Stimulated activated memory B cell treated with anti-CD40 and anti-IgM and Interleukin-4, amounts not matched to agents 10 μg/mL and 1 μg/mL and 100 μg/mL, for 72 hours (primary cell): ENCODE data around the gene CEACAM16.

Experiments used
- ATAC-seq: fragments of 150-1000 bp; cut with Tn5 transposase; 2 replicates; pipeline ENCODE4 v1.10.0; 2021
- H3K27ac Mint-ChIP-seq: one replicate; pipeline ENCODE4 v1.8.0; 2022; ENCODE audit warnings: mild to moderate bottlenecking, mixed read lengths
- H3K27me3 Mint-ChIP-seq: one replicate; pipeline ENCODE4 v1.8.0; 2022; ENCODE audit warnings: mixed read lengths
- H3K36me3 Mint-ChIP-seq: one replicate; pipeline ENCODE4 v1.8.0; 2022; ENCODE audit warnings: mixed read lengths
- H3K4me1 Mint-ChIP-seq: one replicate; pipeline ENCODE4 v1.8.0; 2022; ENCODE audit warnings: mixed read lengths
- H3K4me3 Mint-ChIP-seq: one replicate; pipeline ENCODE4 v1.8.0; 2022; ENCODE audit warnings: mild to moderate bottlenecking, moderate library complexity, mixed read lengths
- H3K9me3 Mint-ChIP-seq: one replicate; pipeline ENCODE4 v1.8.0; 2022; ENCODE audit warnings: mixed read lengths

The CEACAM16 gene

GRCh38 chr19:44740351-44740824, 41.4 kb downstream of the CEACAM16 start:
- H3K36me3 Mint-ChIP-seq, result no peaks in the 10 kb centered on the region
- no peaks in the 10 kb centered on the region for H3K27me3 Mint-ChIP-seq
- no peak for ATAC-seq
- no peak overlapping the region for H3K27ac Mint-ChIP-seq
- peaks cover 36% of the 10 kb centered on the region for H3K4me1 Mint-ChIP-seq
- H3K4me3 Mint-ChIP-seq, result no peak overlapping the region
- no peaks in the 10 kb centered on the region for H3K9me3 Mint-ChIP-seq

GRCh38 chr19:44741258-44741731, 42.3 kb downstream of the CEACAM16 start:
- peak overlapping the region; percentile 40 for H3K27ac Mint-ChIP-seq
- ATAC-seq, result no peak
- H3K4me1 Mint-ChIP-seq, result peaks cover 41% of the 10 kb centered on the region
- H3K4me3 Mint-ChIP-seq, result no peak overlapping the region
- no peaks in the 10 kb centered on the region for H3K9me3 Mint-ChIP-seq
- no peaks in the 10 kb centered on the region for H3K36me3 Mint-ChIP-seq
- no peaks in the 10 kb centered on the region for H3K27me3 Mint-ChIP-seq

- Mint-ChIP-seq H3K4me3 (no peak overlapping the region), H3K9me3 (no peaks in the 10 kb centered on the region), H3K4me1 (peaks cover 41% of the 10 kb centered on the region), H3K27ac (peak overlapping the region; percentile 40), H3K27me3 (no peaks in the 10 kb centered on the region), H3K36me3 (no peaks in the 10 kb centered on the region)
- ATAC-seq, result peak; percentile 34
These were observed 42.9 kb downstream of the CEACAM16 start for GRCh38 chr19:44741841-44742329.

- Mint-ChIP-seq H3K4me3 (no peak overlapping the region), H3K9me3 (no peaks in the 10 kb centered on the region), H3K36me3 (no peaks in the 10 kb centered on the region), H3K4me1 (peaks cover 41% of the 10 kb centered on the region), H3K27me3 (no peaks in the 10 kb centered on the region), H3K27ac (peak overlapping the region; percentile 40)
- ATAC-seq, result no peak
These were observed 43.5 kb downstream of the CEACAM16 start for GRCh38 chr19:44742330-44743061.

DNA sequence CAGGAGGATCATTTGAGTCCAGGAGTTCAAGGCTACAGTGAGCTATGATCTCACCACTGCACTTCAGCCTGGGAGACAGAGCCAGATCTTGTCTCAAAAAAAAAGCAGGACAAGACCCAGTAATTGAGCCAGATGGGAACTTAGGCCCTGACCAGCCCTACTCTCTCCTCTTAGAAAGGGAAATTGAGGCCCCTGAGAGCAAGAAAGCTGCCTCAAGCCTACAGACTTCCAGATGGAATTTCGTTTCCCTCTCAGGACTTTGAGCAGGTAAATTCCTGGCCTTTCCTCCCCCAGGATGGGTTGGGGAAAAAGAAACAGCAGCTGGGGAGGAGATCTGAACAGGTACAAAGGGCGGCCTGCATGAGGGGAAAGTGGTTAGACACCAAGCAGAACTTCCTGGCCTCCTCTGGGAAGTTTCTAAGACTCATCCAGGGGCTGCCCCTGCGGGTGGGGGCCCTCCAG, 46.0 kb downstream of the CEACAM16 start:
- H3K9me3 Mint-ChIP-seq, result no peaks in the 10 kb centered on the region
- peaks cover 40% of the 10 kb centered on the region for H3K4me1 Mint-ChIP-seq
- peaks cover 6% of the 10 kb centered on the region for H3K36me3 Mint-ChIP-seq
- no peak for ATAC-seq
- peak overlapping the region; percentile 84 for H3K27ac Mint-ChIP-seq
- no peaks in the 10 kb centered on the region for H3K27me3 Mint-ChIP-seq
- no peak overlapping the region for H3K4me3 Mint-ChIP-seq

DNA sequence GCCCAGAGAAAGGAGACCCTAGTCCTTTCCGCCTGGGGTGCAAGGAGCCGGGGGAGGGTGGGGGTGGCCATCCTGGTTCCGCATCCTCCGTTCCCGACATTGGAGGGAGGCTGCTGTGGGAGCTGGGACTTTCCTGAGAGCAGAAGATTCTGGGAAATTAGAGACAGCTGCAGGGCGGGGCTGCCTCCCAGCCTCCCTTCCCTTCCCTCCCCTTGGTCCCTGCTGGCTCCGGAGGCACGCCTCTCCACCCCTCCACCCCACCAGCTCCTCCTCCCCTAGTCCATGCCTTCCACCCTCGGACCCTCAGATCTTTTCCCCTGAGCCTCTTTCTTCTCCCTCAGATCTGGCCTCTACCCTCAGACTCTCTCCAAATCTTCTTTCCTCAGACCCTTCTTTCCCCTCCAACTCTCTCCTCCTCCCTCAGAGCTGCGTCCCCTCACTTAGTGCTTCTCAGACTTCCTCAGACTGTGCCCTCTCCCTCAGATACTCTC, 46.4 kb downstream of the CEACAM16 start:
- H3K9me3 Mint-ChIP-seq, result no peaks in the 10 kb centered on the region
- H3K27ac Mint-ChIP-seq, result peak overlapping the region; percentile 84
- peaks cover 7% of the 10 kb centered on the region for H3K36me3 Mint-ChIP-seq
- H3K27me3 Mint-ChIP-seq, result no peaks in the 10 kb centered on the region
- H3K4me3 Mint-ChIP-seq, result no peak overlapping the region
- no peak for ATAC-seq
- H3K4me1 Mint-ChIP-seq, result peaks cover 45% of the 10 kb centered on the region

DNA sequence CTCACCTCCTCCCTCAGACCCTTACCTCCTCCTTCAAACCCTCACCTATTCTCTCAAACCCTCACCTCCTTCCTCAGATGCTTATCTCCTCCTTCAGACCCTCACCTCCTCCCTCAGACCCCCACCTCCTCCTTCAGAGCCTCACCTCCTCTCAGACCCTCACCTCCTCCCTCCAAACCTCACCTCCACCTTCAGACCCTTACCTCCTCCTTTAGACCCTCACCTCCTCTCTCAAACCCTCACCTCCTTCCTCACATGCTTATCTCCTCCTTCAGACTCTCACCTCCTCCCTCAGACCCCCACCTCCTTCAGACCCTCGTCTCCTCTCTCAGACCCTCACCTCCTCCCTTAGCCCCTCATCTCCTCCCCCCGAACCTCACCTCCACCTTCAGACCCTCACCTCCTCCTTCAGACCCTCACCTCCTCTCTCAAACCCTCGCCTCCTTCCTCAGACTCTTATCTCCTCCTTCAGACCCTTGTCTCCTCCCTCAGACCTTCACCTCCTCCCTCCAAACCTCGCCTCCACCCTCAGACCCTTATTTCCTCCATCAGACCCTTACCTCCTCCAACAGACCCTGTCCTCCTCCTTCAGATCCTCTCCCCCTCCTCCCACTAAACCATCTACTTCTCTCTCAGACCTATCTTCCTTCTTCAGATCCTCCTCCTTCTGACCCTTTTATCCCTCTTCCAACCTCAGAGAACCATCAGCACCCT, 47.1 kb downstream of the CEACAM16 start:
- peaks cover 13% of the 10 kb centered on the region for H3K36me3 Mint-ChIP-seq
- H3K4me3 Mint-ChIP-seq, result peak overlapping the region; percentile 30
- H3K4me1 Mint-ChIP-seq, result peaks cover 51% of the 10 kb centered on the region
- no peaks in the 10 kb centered on the region for H3K9me3 Mint-ChIP-seq
- H3K27me3 Mint-ChIP-seq, result no peaks in the 10 kb centered on the region
- peak overlapping the region; percentile 84 for H3K27ac Mint-ChIP-seq
- ATAC-seq, result no peak

- peaks cover 19% of the 10 kb centered on the region for H3K36me3 Mint-ChIP-seq
- H3K27ac Mint-ChIP-seq, result peak overlapping the region; percentile 84
- ATAC-seq, result no peak
- H3K27me3 Mint-ChIP-seq, result no peaks in the 10 kb centered on the region
- H3K9me3 Mint-ChIP-seq, result no peaks in the 10 kb centered on the region
- H3K4me1 Mint-ChIP-seq, result peaks cover 57% of the 10 kb centered on the region
- H3K4me3 Mint-ChIP-seq, result peak overlapping the region; percentile 84
These were observed 47.6 kb downstream of the CEACAM16 start for GRCh38 chr19:44746616-44746945.

- H3K36me3 Mint-ChIP-seq, result peaks cover 24% of the 10 kb centered on the region
- H3K27ac Mint-ChIP-seq, result peak overlapping the region; percentile 84
- H3K27me3 Mint-ChIP-seq, result no peaks in the 10 kb centered on the region
- peaks cover 62% of the 10 kb centered on the region for H3K4me1 Mint-ChIP-seq
- ATAC-seq, result peak; percentile 84
- H3K4me3 Mint-ChIP-seq, result peak overlapping the region; percentile 84
- H3K9me3 Mint-ChIP-seq, result no peaks in the 10 kb centered on the region
These were observed 48.2 kb downstream of the CEACAM16 start for GRCh38 chr19:44746946-44747738.

DNA sequence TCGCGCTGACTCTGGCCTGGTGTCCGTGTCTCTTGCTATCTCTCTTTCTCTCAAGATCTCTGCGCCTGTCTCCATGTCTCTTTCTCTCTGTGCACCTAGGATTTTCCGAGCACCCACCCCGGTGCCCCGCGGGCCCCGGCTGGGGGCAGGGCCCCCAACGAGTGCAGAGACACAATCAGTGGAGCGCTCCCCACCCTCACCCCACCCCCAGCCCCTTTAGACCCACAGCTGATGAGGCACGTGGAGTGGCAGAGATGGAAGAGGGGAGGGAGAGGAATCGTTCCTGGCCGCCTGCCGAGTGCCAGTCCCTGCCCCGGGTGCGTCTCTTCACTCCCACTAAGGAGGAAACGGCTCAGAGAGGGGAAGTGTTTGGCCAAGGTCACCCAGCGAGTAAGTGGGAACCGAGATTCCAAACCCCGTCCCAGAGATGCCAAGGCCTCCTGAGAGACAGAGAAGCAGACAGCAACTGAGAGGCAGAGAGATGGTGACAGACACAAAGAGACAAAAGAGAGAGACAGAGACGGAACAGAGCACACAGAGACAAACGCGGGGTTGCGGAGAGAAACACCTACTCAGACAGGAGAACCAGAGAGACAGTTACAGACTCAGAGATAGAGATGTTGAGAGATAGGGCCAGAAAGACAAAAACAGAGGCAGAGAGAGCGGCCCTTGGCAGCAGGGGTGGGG, 48.9 kb downstream of the CEACAM16 start:
- Mint-ChIP-seq H3K27me3 (no peaks in the 10 kb centered on the region), H3K4me3 (peak overlapping the region; percentile 84), H3K4me1 (peaks cover 63% of the 10 kb centered on the region), H3K9me3 (no peaks in the 10 kb centered on the region), H3K36me3 (peaks cover 31% of the 10 kb centered on the region), H3K27ac (peak overlapping the region; percentile 84)
- ATAC-seq, result peak; percentile 17

DNA sequence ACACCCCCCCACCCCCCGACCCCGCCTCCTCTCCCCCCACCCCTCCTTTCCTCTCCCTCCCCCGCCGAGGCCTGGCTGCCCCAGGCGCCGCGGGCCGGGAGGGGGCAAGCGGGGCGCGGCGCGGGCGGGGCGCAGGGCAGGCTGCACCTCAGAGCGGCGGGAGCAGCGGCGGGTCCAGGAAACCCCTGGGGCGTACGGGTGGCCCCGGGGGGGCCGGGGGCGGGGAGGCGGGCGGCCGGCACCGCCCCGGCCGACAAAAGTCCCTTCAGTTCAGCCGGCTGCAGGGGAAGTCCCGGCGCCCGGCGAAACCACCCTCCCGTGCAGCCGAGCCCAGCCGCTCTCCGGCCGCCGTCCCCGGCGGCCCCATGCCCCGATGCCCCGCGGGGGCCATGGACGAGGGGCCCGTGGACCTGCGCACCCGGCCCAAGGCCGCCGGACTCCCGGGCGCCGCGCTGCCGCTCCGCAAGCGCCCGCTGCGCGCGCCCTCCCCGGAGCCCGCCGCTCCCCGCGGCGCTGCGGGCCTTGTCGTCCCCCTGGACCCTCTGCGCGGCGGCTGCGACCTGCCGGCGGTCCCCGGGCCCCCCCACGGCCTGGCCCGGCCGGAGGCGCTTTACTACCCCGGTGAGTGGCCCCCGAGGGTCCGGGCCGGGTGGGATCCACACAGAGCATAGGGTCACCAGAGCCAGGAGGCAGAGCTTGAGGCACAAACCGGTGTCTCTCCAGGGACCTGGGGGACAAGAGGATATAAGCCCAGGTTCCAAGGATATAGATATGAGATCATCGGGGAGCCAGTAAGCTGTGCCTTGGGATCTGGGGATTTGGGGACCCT, 49.7 kb downstream of the CEACAM16 start, which contains the start of gene BCL3:
Gene BCL3, plus strand, starts transcription at position 283 of the 829 bp plus-strand sequence. Its CDS starts 83 bp downstream, at position 366.
- Mint-ChIP-seq H3K27me3 (no peaks in the 10 kb centered on the region), H3K27ac (peak within 1 kb of the TSS; percentile 84), H3K4me1 (peaks cover 64% of the 10 kb centered on the region), H3K36me3 (peaks cover 31% of the 10 kb centered on the region), H3K4me3 (peak within 1 kb of the TSS; percentile 94), H3K9me3 (no peaks in the 10 kb centered on the region)
- peak; percentile 77 for ATAC-seq

DNA sequence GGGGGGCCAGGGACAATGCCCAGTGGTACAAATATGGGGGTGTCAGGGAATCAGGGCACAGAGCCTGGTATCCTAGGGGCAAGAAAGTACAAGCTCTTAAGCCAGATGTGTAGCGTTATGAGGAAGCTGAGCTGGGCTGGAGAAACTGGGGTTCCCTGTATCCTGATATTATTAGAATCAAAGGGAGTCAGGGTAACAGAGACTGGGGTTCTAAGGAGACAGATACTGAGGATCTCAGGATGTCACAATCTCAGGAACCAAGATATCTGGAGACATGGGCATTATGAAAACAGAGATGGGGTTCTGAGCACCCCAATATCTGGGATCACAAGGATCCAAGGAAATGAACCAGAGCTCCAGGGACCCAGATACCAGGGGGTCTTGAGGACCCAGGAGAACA, 50.3 kb downstream of the CEACAM16 start:
- peaks cover 31% of the 10 kb centered on the region for H3K36me3 Mint-ChIP-seq
- H3K4me3 Mint-ChIP-seq, result peak overlapping the region; percentile 94
- H3K4me1 Mint-ChIP-seq, result peaks cover 69% of the 10 kb centered on the region

DNA sequence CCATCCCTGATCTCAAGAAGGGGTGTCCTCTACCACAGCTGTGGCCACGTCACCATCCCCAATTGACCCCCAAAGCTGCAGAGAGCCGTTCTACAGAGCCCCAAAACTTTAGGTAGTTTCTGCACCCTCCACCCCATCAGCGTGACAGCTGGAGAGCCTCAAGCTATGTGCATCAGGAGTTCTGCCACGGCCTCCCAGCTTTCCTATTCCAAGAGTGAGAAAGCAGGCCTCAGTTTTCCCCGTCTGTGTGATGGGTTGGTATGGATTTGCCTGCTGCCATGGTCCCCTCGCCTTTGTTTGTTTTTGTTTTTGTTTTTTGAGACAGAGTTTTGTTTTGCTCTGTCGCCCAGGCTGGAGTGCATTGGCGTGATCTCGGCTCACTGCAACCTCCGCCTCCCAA, 51.0 kb downstream of the CEACAM16 start:
- Mint-ChIP-seq H3K27me3 (no peaks in the 10 kb centered on the region), H3K36me3 (peaks cover 36% of the 10 kb centered on the region)

More for the DNA sequence above, 50.3 kb downstream of the CEACAM16 start:
- Mint-ChIP-seq H3K27me3 (no peaks in the 10 kb centered on the region), H3K27ac (peak overlapping the region; percentile 84), H3K9me3 (no peaks in the 10 kb centered on the region)
- ATAC-seq, result no peak

More for the DNA sequence above, 51.0 kb downstream of the CEACAM16 start:
- Mint-ChIP-seq H3K27ac (peak overlapping the region; percentile 84), H3K4me1 (peaks cover 76% of the 10 kb centered on the region), H3K4me3 (peak overlapping the region; percentile 94), H3K9me3 (no peaks in the 10 kb centered on the region)
- ATAC-seq, result no peak
